ENCODE data around the gene RNF208.

DNA sequence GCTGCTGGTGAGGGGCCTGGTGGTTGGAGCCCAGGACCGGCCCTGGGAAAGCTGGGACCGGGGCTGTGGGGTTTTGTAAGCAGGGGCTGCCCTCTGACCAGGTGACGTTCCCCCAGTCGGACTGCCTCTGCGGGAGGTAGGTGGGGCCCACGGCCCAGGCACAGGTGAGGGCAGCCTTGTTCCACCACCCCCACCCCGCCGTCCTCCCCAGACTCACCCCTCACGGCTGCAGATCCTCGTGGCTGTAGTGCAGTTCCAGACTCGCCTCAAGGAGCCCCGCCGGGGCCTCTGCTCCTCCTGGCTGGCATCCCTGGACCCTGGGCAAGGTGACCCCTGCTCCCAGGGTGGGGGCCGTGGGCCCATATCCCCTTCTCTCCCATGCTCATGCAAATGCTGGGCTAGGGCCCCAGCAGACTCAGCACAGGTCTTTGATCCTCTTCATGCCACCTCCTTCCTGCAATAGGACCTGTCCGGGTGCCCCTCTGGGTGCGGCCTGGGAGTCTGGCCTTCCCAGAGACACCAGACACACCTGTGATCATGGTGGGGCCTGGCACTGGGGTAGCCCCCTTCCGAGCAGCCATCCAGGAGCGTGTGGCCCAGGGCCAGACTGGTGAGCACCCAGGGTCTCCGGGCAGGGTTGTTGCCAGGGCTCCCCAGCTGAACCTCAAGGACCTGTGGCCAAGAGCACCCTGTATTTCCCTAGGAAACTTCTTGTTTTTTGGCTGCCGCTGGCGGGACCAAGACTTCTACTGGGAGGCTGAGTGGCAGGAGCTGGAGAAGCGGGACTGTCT lies 6.6 kb downstream of the RNF208 start:
- TF ChIP-seq, protein P1, sequence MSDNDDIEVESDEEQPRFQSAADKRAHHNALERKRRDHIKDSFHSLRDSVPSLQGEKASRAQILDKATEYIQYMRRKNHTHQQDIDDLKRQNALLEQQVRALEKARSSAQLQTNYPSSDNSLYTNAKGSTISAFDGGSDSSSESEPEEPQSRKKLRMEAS (IDR thresholded peaks at IDR 0.05; ENCODE audit: low read depth, low read length): no peak
- TF ChIP-seq, protein P2, sequence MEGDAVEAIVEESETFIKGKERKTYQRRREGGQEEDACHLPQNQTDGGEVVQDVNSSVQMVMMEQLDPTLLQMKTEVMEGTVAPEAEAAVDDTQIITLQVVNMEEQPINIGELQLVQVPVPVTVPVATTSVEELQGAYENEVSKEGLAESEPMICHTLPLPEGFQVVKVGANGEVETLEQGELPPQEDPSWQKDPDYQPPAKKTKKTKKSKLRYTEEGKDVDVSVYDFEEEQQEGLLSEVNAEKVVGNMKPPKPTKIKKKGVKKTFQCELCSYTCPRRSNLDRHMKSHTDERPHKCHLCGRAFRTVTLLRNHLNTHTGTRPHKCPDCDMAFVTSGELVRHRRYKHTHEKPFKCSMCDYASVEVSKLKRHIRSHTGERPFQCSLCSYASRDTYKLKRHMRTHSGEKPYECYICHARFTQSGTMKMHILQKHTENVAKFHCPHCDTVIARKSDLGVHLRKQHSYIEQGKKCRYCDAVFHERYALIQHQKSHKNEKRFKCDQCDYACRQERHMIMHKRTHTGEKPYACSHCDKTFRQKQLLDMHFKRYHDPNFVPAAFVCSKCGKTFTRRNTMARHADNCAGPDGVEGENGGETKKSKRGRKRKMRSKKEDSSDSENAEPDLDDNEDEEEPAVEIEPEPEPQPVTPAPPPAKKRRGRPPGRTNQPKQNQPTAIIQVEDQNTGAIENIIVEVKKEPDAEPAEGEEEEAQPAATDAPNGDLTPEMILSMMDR (IDR thresholded peaks at IDR 0.05; ENCODE audit: low read depth, low read length): no peak
- TF ChIP-seq POLR2A (IDR thresholded peaks at IDR 0.05; ENCODE audit: extremely low read depth, insufficient read length): no peak

Measured in NB4 (cell line).